NT2/D1 (cell line): ENCODE data around the gene WASF2.

Experiments used
- DNase-seq: peaks from one replicate; pipeline ENCODE4 v3.0.0-alpha.2; 2011; ENCODE audit warnings: low read depth, low spot score
- H3K27me3 ChIP-seq: 2 replicates; pipeline ENCODE4 v1.6.0; 2011; ENCODE audit warnings: mild to moderate bottlenecking; ENCODE audit not compliant: insufficient read length, insufficient read depth
- H3K36me3 ChIP-seq: 2 replicates; pipeline ENCODE4 v1.6.1; 2011; ENCODE audit warnings: mild to moderate bottlenecking, low read length, mixed read lengths; ENCODE audit not compliant: insufficient read depth, insufficient read length
- H3K4me1 ChIP-seq: 2 replicates; pipeline ENCODE4 v1.5.1; 2011; ENCODE audit not compliant: insufficient read depth, insufficient read length
- H3K4me3 ChIP-seq: 2 replicates; pipeline ENCODE4 v1.5.1; 2011; ENCODE audit warnings: low read depth; ENCODE audit not compliant: insufficient read length
- H3K9ac ChIP-seq: 2 replicates; pipeline ENCODE4 v1.6.0; 2011; ENCODE audit warnings: low read depth; ENCODE audit not compliant: insufficient read length
- H3K9me3 ChIP-seq: 2 replicates; pipeline ENCODE4 v1.5.1; 2011; ENCODE audit warnings: mild to moderate bottlenecking, low read length; ENCODE audit not compliant: insufficient read depth
- SUZ12 ChIP-seq: IDR thresholded peaks from 2 replicates; pipeline ENCODE4 v1.6.1; 2011; ENCODE audit not compliant: insufficient read length, insufficient read depth; ENCODE audit errors: extremely low read depth
- YY1 ChIP-seq: IDR thresholded peaks from 2 replicates; pipeline ENCODE4 v1.6.1; 2011; ENCODE audit not compliant: insufficient read length, insufficient read depth
- ZNF274 ChIP-seq: IDR thresholded peaks from 2 replicates; pipeline ENCODE4 v1.6.1; 2011; ENCODE audit warnings: mild to moderate bottlenecking, low read depth, low read length

The WASF2 gene

DNA sequence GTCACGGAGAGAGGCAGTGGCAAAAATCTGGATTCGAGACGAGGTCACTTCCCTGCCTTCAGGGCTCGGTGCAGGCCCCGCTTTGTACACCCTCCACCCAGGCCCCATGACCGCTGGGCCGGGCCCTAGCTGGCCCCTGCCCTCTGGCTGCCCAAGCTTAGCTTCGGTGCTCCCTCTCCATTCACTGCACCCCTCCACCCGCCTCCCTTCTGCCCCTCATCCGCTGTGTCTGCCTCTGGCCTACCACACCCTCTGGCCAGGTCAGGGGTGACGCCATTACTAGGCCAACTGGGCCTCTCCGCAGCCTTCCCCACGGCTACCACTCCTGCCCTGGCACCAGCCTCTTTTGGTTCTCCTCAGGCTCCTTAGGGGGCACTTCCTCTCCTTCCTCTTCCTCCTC is 106.3 kb downstream of the WASF2 start:
- Histone ChIP-seq H3K4me3 (no peak overlapping the region), H3K36me3 (no peaks in the 10 kb centered on the region), H3K27me3 (peaks cover 27% of the 10 kb centered on the region), H3K4me1 (peaks cover 17% of the 10 kb centered on the region), H3K9ac (no peak overlapping the region), H3K9me3 (no peaks in the 10 kb centered on the region)
- DNase-seq = no peak
- TF ChIP-seq ZNF274 (no peak), SUZ12 (no peak), YY1 (no peak)

GRCh38 chr1:27383039-27383605 is 106.8 kb downstream of the WASF2 start, which contains the start of gene CD164L2:
Gene CD164L2, minus strand, starts transcription at chr1:27383333. Its CDS starts 94 bp downstream, at chr1:27383239.
- peaks cover 14% of the 10 kb centered on the region for H3K4me1 ChIP-seq
- peaks cover 27% of the 10 kb centered on the region for H3K27me3 ChIP-seq
- no peak for DNase-seq
- H3K9ac ChIP-seq = peak within 1 kb of the TSS; percentile 86
- H3K36me3 ChIP-seq = no peaks in the 10 kb centered on the region
- H3K9me3 ChIP-seq = no peaks in the 10 kb centered on the region
- peak within 1 kb of the TSS; percentile 49 for H3K4me3 ChIP-seq
- no peak for TF ChIP-seq YY1
- TF ChIP-seq SUZ12 = no peak
- TF ChIP-seq ZNF274 = no peak

- Histone ChIP-seq H3K9ac (peak overlapping the region; percentile 86), H3K4me1 (peaks cover 14% of the 10 kb centered on the region), H3K36me3 (no peaks in the 10 kb centered on the region), H3K27me3 (peaks cover 27% of the 10 kb centered on the region), H3K9me3 (no peaks in the 10 kb centered on the region), H3K4me3 (peak overlapping the region; percentile 49)
- TF ChIP-seq ZNF274 (no peak), SUZ12 (no peak), YY1 (no peak)
- DNase-seq = no peak
These were observed 107.8 kb downstream of the WASF2 start for GRCh38 chr1:27381969-27382762.

GRCh38 chr1:27380766-27381733 is 108.9 kb downstream of the WASF2 start:
- no peak for DNase-seq
- Histone ChIP-seq H3K9me3 (no peaks in the 10 kb centered on the region), H3K9ac (no peak overlapping the region)

GRCh38 chr1:27380224-27380623 is 109.7 kb downstream of the WASF2 start:
- TF ChIP-seq YY1 (no peak), ZNF274 (no peak), SUZ12 (no peak)
- H3K36me3 ChIP-seq = no peaks in the 10 kb centered on the region

More at GRCh38 chr1:27380766-27381733, 108.9 kb downstream of the WASF2 start:
- H3K4me3 ChIP-seq = no peak overlapping the region
- peaks cover 14% of the 10 kb centered on the region for H3K4me1 ChIP-seq
- H3K36me3 ChIP-seq = no peaks in the 10 kb centered on the region
- TF ChIP-seq YY1 (no peak), ZNF274 (no peak), SUZ12 (no peak)
- H3K27me3 ChIP-seq = peaks cover 27% of the 10 kb centered on the region

DNA sequence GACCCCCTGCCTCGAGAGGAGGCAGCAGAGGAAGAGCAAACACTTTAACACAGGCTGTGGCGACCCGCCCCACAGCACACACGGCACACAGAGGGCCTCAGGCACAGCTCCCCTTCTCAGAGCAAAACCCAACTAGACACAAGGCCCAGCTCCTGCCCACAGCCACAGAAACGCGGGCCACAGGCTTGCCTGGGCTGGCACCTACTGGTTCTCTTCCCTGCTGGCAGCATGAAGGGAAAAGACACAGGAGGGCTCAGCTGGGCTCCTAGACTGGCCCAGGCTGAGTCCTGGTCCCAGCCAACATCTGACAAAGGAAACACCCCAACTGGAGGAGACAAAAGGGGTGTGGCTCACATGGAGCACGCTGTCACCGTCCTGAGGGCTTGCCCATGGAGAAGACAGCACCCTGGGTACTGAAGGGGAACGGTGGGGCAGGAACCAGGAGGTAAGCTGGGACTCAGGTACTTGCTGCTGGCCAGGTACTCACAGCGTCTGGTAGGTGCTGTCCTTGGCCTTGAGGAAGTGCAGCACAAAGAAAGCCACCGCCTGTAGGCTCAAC is 110.3 kb downstream of the WASF2 start:
- H3K9ac ChIP-seq = peak overlapping the region; percentile 47
- H3K9me3 ChIP-seq = no peaks in the 10 kb centered on the region
- H3K4me1 ChIP-seq = peaks cover 14% of the 10 kb centered on the region
- no peak for TF ChIP-seq SUZ12
- TF ChIP-seq YY1 = no peak
- TF ChIP-seq ZNF274 = no peak
- H3K27me3 ChIP-seq = peaks cover 27% of the 10 kb centered on the region
- no peak overlapping the region for H3K4me3 ChIP-seq
- no peak for DNase-seq
- no peaks in the 10 kb centered on the region for H3K36me3 ChIP-seq

More at GRCh38 chr1:27380224-27380623, 109.7 kb downstream of the WASF2 start:
- no peaks in the 10 kb centered on the region for H3K9me3 ChIP-seq
- H3K9ac ChIP-seq = no peak overlapping the region
- peaks cover 14% of the 10 kb centered on the region for H3K4me1 ChIP-seq
- peaks cover 27% of the 10 kb centered on the region for H3K27me3 ChIP-seq
- H3K4me3 ChIP-seq = no peak overlapping the region
- no peak for DNase-seq
